ENCODE results near the gene GALNS. TPM values are rescaled to one million over a fixed set of nuclear protein-coding genes. Genes with fewer than 3 reads are reported as not detected.
A peak's percentile ranks its signal among the peaks of the same experiment; 100 is the strongest.

GALNS gene
- total and polyA plus RNA-seq, 2 of the 8 experiments (the other 6 are each of a cell fraction or from before 2014, with no cell fraction given): 8.9 to 17.8 TPM

DNA sequence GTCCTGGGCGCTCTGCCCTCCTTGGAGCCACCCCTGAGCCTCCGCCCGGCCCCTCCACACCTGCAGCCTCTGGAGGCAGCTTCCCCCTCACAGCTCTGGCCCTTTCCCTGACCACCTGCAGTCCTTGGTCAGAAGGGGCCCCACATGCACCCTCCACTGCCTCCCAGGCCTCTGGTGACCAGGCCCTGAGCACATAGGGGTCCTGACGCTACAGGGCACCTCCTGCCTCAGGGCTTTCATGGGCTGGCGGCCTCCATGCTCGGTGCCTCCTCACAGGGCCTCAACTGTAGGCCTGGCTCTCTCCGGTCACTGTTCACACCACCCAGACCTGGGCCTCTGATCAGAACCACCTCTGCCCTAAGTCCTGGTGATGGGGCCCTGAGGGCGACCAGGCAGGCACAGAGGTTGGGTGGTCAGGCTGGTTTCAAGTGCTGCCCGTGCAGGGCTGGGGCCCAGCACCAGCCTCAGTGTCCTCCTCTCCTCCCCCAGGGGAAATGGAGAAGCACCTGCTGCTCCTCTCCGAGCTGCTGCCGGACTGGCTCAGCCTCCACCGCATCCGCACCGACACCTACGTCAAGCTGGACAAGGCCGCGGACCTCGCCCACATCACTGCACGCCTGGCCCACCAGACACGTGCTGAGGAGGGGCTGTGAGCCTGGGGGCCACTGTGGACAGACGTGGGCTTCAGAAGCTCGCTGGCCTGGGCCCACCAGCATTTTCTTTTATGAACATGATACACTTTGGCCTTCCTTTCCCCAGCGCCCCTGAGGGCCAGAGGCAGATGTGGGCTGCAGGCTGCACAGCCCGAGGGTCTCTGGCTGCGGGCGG lies 48.9 kb downstream of the GALNS start:
- Histone ChIP-seq H4K20me1 (replicated peaks in 1 of 2; ENCODE audit: control insufficient read depth in 1 of 2, insufficient read depth in 2 of 2, low read length in 2 of 2) (peaks cover 33 to 48% of the 10 kb centered on the region in 2 experiments), H2BK5ac (ENCODE audit: low read depth, low read length) (no peak overlapping the region; the same call in 1 of the 2 replicates), H4K91ac (replicated peaks; ENCODE audit: insufficient read length, low read length) (no peak overlapping the region), H2BK20ac (ENCODE audit: low read length) (no peak overlapping the region), H3K4me2 (ENCODE audit: insufficient read depth in 1 of 2, low read depth in 2 of 2, low read length in 2 of 2) (no peak overlapping the region), H3K23me2 (ENCODE audit: low read depth, low read length) (peaks cover 17% of the 10 kb centered on the region), H2AK5ac (ENCODE audit: low read depth, low read length) (no peak overlapping the region), H2BK15ac (ENCODE audit: low read length) (no peak overlapping the region), H3K14ac (ENCODE audit: insufficient read length) (no peak overlapping the region), H2BK12ac (ENCODE audit: low read depth, low read length) (no peak overlapping the region), H3K79me1 (ENCODE audit: low read depth, low read length) (peaks cover 15% of the 10 kb centered on the region), H3K18ac (ENCODE audit: extremely low read depth, low read length) (no peak overlapping the region), H4K5ac (ENCODE audit: insufficient read length, low read depth, low read length) (no peak overlapping the region), H4K8ac (ENCODE audit: extremely low read depth, insufficient read depth, low read length) (no peak overlapping the region), H2BK120ac (replicated peaks; ENCODE audit: low read depth, low read length) (no peak overlapping the region), H3K27ac (ENCODE audit: low read depth, low read length) (no peak overlapping the region), H3K27me3 (replicated peaks in 1 of 4; ENCODE audit: control insufficient read depth in 3 of 4, extremely low read depth in 1 of 4, insufficient read depth in 3 of 4, low read length in 3 of 4) (no peaks in the 10 kb centered on the region), H2AFZ (ENCODE audit: low read length) (no peak overlapping the region), H3K56ac (replicated peaks; ENCODE audit: insufficient read length, low read depth, low read length) (no peak overlapping the region), H3K4ac (replicated peaks; ENCODE audit: insufficient read length, low read depth, low read length) (no peak overlapping the region), H3K4me1 (replicated peaks in 1 of 4; ENCODE audit: control insufficient read depth in 3 of 4, insufficient read depth in 4 of 4, low read length in 3 of 4) (peaks cover 0 to 23% (median 13%) of the 10 kb centered on the region in 4 experiments; a peak in 6 of 7 replicates), H3K23ac (ENCODE audit: insufficient read length) (no peak overlapping the region), H3K9me3 (ENCODE audit: insufficient read depth in 2 of 2, low read depth in 1 of 2, low read length in 1 of 2) (no peaks in the 10 kb centered on the region), H3K4me3 (ENCODE audit: extremely low read depth in 1 of 4, insufficient read depth in 2 of 4, low read depth in 3 of 4, low read length in 4 of 4) (no peak overlapping the region), H3K36me3 (ENCODE audit: control insufficient read depth in 2 of 4, insufficient read depth in 4 of 4, low read length in 3 of 4) (peaks cover 36 to 63% (median 47%) of the 10 kb centered on the region in 4 experiments), H3K79me2 (ENCODE audit: control insufficient read depth in 1 of 2, insufficient read depth in 2 of 2, low read length in 2 of 2) (peaks cover 0 to 34% of the 10 kb centered on the region in 2 experiments; a peak in 2 of 4 replicates), H3K9ac (replicated peaks in 1 of 4; ENCODE audit: extremely low read depth in 1 of 4, low read depth in 3 of 4, low read length in 3 of 4) (no peak overlapping the region)
- DNase-seq (ENCODE audit: low read depth in 1 of 2, low spot score in 2 of 2) (no peak), FAIRE-seq (no peak)
- ChIA-PET CTCF (ENCODE audit: partially characterized antibody) (interaction anchor here (0.7 to 2.3 kb wide), 8 partner anchors 8 to 327 kb away, joined by 3 to 8 read pairs (median 3); no protein-coding TSS in a partner anchor), POLR2A (ENCODE audit: partially characterized antibody) (interaction anchor here (0.9 to 8.1 kb wide), 17 partner anchors 9 to 392 kb away, joined by 3 to 77 read pairs (median 6); partner anchors contain the start of gene SLC22A31)
- WGBS, 2 experiments (ENCODE audit: extremely low coverage in 1 of 2, insufficient coverage in 1 of 2, insufficient read length in 1 of 2, insufficient replicate concordance in 2 of 2, low coverage in 1 of 2, low lambda C conversion rate in 2 of 2, missing lambda C conversion rate in 1 of 2): 92% methylated on average over 26 of the region's 26 CpGs; no CpG with 5 or more reads in 1 of the 2 experiments
- TF ChIP-seq TCF12 (IDR thresholded peaks at IDR 0.05; ENCODE audit: low read depth, low read length) (no peak), EP300 (IDR thresholded peaks at IDR 0.05; ENCODE audit: borderline replicate concordance in 1 of 2, low read depth in 2 of 2, low read length in 2 of 2) (no peak), EZH2 (IDR thresholded peaks at IDR 0.05; ENCODE audit: low read depth, low read length, severe bottlenecking) (no peak), POLR2AphosphoS5 (IDR thresholded peaks at IDR 0.05; ENCODE audit: low read depth, low read length) (peak; percentile 74), SUZ12 (IDR thresholded peaks at IDR 0.05; ENCODE audit: low read length) (no peak), ZNF274 (IDR thresholded peaks at IDR 0.05; ENCODE audit: borderline replicate concordance, extremely low read depth, low read length) (no peak)
